Aorta (tissue), 5 donors: ENCODE data around the gene SIT1. TPM values are rescaled to one million over a fixed set of nuclear protein-coding genes. Genes with fewer than 3 reads are reported as not detected.
A peak's percentile ranks its signal among the peaks of the same experiment; 100 is the strongest.

Experiments used
- ATAC-seq: fragments of 200-7000 bp; cut with Tn5 transposase; one replicate; pipeline ENCODE4 v1.9.1; 2022; ENCODE audit warnings: moderate library complexity; ENCODE audit not compliant: low FRiP score
- DNase-seq, 2 donors: peaks; one replicate each; pipeline ENCODE4 v3.0.0-alpha.2; 2020
- H3K27ac ChIP-seq, 2 donors: one replicate each; pipeline ENCODE4 v1.5.1; 2013; ENCODE audit warnings: low read length in 2 of 2, mild to moderate bottlenecking in 2 of 2, moderate library complexity in 2 of 2, control low read depth in 1 of 2, inconsistent platforms in 1 of 2, low read depth in 1 of 2
- H3K27me3 ChIP-seq, 2 donors: one replicate each; pipeline ENCODE4 v1.6.1; 2013; ENCODE audit warnings: control low read depth in 1 of 2, low read length in 1 of 2, mild to moderate bottlenecking in 1 of 2, moderate library complexity in 1 of 2; ENCODE audit not compliant: insufficient read depth in 2 of 2, control insufficient read depth in 1 of 2
- H3K36me3 ChIP-seq, 2 donors: one replicate each; pipeline ENCODE4 v1.6.1; 2013; ENCODE audit warnings: control low read depth in 1 of 2, low read length in 1 of 2, mild to moderate bottlenecking in 1 of 2; ENCODE audit not compliant: insufficient read depth in 2 of 2, control insufficient read depth in 1 of 2
- H3K4me1 ChIP-seq, 2 donors: one replicate each; pipeline ENCODE4 v1.6.1; 2013; ENCODE audit warnings: low read length in 2 of 2, control low read depth in 1 of 2, mild to moderate bottlenecking in 1 of 2, moderate library complexity in 1 of 2; ENCODE audit not compliant: insufficient read depth in 2 of 2, control insufficient read depth in 1 of 2
- H3K4me3 ChIP-seq, 2 donors: one replicate each; pipeline ENCODE4 v1.5.1; 2013; ENCODE audit warnings: low read length in 2 of 2, control low read depth in 1 of 2, mild to moderate bottlenecking in 1 of 2
- H3K9me3 ChIP-seq: one replicate; pipeline ENCODE4 v1.6.1; 2013; ENCODE audit warnings: mild to moderate bottlenecking, low read length; ENCODE audit not compliant: control insufficient read depth
- WGBS, 2 donors: extraction: QIAGEN DNeasy Blood & Tissue Kit; methylation state at CpG; one replicate each; pipeline ENCODE4 v1.1.7; 2013; 5-methylcytosine and 5-hydroxymethylcytosine counted together
- intact Hi-C, 2 donors: fragments of 100-400 bp; cut with DNase I; formaldehyde crosslinking; loops; one replicate each; pipeline versions ENCODE4 v1.14.2 to v1.15.0; 2022
- polyA plus RNA-seq, 2 donors: library from polyadenylated mRNA; stranded (reverse); fragments of 200-250 nt; gene quantifications; one replicate each; pipeline ENCODE4 v1.2.3, GENCODE V29; 2013
- total RNA-seq, 2 donors: library from RNA; stranded (reverse); fragmentation: NEBNext Ultra II Directional; extraction: Animal tissue kit (Norgen Biotek cat#: 25700); gene quantifications; one replicate each; pipeline ENCODE4 v1.2.1, GENCODE V29; 2021
- donor health status: healthy with polysubstance abuse.
- donor health status: Bipolar disorder and iron deficiency.
- donor health status: DM: no; HTN: no; CAD: no.
- donor health status: DM: no; HTN: no; CAD: no.
- donor health status: DM: yes; HTN: yes; CAD: no.

The SIT1 gene
- total and polyA plus RNA-seq, 4 donors, result 0.65 to 1.3 (median 1.1) TPM

DNA sequence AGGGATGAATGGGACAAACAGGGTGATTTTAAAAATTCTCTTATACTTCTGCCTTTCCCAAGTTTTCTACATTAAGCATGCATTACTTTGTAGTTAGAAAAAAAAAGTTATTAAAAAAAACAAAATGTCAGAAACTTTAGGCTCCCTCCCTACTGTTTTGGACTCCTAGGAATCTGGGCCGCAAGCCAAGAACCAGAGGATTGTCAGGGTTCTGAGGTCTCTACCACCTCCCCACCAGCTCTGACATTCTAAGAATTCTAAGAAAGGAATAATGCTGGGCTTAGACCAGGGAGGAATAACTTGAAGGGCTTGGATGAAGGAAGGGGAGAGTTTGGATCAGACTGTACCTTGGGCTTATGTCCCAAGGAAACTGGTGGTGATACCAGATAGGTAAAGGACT, 15.3 kb upstream of the SIT1 start:
- Histone ChIP-seq H3K4me1 (peaks cover 0 to 2% of the 10 kb centered on the region in 2 donors), H3K27ac (peak overlapping the region in 1 of 2 donors; percentile 28), H3K9me3 (no peaks in the 10 kb centered on the region), H3K27me3 (no peaks in the 10 kb centered on the region), H3K36me3 (no peaks in the 10 kb centered on the region), H3K4me3 (no peak overlapping the region)
- ATAC-seq (no peak), DNase-seq (no peak)
- WGBS, 2 donors, result 10 to 20% methylated on average over 1 of the region's 1 CpG
- intact Hi-C loops, result no loop called here

DNA sequence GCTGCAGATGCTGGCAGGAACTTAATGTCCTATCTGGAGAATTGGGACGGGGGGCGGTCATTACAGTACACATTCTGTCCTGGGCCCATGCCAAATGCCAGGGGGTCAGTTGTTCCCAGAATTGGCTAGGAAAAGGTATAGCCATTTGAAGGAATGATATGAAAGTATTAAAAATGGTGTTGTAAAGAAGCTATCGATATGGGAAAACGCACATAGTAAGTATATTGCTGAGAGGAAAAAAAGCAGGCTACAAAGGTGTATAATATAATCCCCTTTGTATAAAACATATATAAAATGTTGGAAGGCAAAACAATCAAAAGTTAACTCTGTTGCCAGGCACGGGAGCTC, 14.7 kb upstream of the SIT1 start:
- Histone ChIP-seq H3K36me3 (no peaks in the 10 kb centered on the region), H3K4me1 (peaks cover 0 to 2% of the 10 kb centered on the region in 2 donors), H3K27ac (no peak overlapping the region), H3K4me3 (peak overlapping the region; percentile 15 to 43), H3K27me3 (no peaks in the 10 kb centered on the region), H3K9me3 (no peaks in the 10 kb centered on the region)
- ATAC-seq (no peak), DNase-seq (no peak)
- intact Hi-C loops, result no loop called here
- 12 to 17% methylated on average over 5 of the region's 5 CpGs for WGBS, 2 donors

DNA sequence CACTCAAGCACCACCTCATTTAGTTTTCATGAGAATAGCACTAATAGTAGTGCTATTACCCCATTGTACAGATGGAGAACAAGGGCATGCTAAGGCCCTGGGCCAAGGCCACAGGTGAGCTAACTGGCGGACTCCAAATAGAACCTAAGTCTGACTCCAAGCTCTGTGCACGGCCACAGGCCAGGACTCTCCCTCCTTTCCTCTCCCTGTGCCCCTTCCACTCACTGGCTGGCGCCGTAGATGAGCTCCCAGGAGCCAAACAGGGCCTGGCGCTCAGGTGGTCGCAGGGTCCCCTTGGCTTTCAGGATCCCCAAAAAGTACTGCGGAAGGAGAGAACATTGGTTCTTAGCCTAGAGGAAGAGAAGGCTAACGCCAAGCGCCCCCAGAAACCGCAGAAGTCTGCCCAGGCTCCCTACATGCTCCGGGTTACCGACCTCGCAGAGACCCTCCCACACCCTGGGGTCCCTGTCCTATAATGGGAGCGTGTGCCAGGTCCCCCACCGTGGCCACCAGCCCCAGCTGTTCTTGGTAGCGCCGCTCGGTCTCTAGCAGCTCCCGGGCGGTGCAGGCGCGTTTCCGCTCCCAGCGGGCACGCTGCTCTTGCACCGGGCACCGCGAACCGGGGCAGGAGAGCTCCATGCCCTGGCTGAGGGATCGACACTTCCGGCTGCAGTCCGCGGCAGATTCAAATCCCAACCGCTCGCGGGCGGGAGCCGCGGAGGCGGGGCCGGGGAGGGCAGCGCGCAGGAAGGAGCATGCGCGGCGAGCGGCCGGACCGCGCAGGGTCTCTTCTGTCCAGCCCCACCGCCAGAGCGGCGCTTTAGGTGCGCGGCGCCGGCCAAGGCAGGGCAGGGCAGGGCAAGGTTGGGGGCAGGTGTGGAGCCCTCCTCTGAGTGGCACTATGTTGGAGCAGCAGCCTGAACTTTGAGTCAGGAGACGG, 14.1 kb upstream of the SIT1 start, which contains the start of gene ARHGEF39:
ARHGEF39 (minus strand) TSS at position 665 of the 940 bp plus-strand sequence; CDS start at position 639, 26 bp downstream.
- peak; percentile 89 to 95 for DNase-seq
- Histone ChIP-seq H3K27me3 (no peaks in the 10 kb centered on the region), H3K4me3 (peak within 1 kb of the TSS; percentile 15 to 43), H3K4me1 (peaks cover 0 to 2% of the 10 kb centered on the region in 2 donors), H3K27ac (peak within 1 kb of the TSS in 1 of 2 donors; percentile 13), H3K36me3 (no peaks in the 10 kb centered on the region), H3K9me3 (no peaks in the 10 kb centered on the region)
- intact Hi-C loops, result no loop called here
- ATAC-seq, result peak; percentile 88
- WGBS, 2 donors, result 7% methylated on average over 58 of the region's 58 CpGs

DNA sequence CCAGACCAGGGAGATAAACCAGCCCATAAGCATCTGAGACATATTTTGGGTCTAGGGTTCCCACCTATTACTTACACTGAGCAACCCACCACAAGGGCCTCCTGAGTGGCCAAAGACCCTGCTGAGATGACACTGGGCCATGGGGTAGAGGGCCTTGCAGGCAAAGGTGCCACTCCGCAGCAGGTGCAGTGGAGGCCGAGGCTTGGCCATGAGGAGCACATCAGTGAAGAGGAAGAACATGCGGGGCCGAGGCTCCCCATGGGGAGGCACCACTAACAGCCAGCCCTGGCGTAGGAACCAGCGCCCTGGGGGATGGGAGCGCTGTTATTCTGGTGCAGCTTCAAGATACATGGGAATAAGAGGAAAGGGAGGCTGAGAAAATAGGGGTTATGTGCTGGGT, 11.7 kb upstream of the SIT1 start:
- Histone ChIP-seq H3K4me3 (no peak overlapping the region), H3K27ac (peak overlapping the region in 1 of 2 donors; percentile 66), H3K27me3 (no peaks in the 10 kb centered on the region), H3K9me3 (no peaks in the 10 kb centered on the region), H3K36me3 (no peaks in the 10 kb centered on the region), H3K4me1 (peaks cover 0 to 2% of the 10 kb centered on the region in 2 donors)
- WGBS, 2 donors, result 75 to 78% methylated on average over 7 of the region's 7 CpGs
- ATAC-seq, result no peak
- no peak for DNase-seq
- intact Hi-C loops, result no loop called here

DNA sequence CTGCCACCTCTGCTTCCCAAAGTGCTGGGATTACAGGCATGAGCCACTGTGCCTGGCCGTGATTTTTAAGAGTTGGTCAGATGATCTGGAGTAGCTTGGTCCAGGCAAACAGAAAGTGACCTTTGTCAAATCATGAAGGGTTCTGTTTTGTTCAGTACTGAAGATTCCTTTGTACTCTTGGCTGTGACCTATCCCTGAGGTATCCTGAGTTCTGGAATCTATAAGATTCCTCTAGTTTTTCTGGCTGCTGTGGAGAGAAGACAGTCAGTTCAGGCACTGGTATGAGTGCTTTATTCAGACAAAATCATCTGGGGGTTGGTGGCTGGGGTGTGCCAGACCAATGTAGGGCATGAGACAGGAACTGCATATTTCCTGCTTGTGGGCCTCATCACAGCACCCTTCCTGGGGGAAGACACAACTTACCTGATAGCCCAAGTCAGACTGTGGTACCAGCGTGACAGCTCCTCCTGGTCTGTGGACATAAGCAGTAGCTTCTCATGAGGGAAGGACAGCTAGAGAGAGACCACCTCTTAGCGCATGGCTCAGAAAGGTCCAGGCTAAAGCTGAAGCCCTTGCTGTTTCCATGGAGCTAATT, 11.1 kb upstream of the SIT1 start:
- Histone ChIP-seq H3K27me3 (no peaks in the 10 kb centered on the region), H3K9me3 (no peaks in the 10 kb centered on the region), H3K4me1 (peaks cover 0 to 2% of the 10 kb centered on the region in 2 donors), H3K4me3 (no peak overlapping the region), H3K27ac (peak overlapping the region; percentile 15 to 66), H3K36me3 (no peaks in the 10 kb centered on the region)
- 59 to 60% methylated on average over 3 of the region's 3 CpGs for WGBS, 2 donors
- intact Hi-C loops, result loop anchor here in 1 of 2 donors (2.0 kb wide), 1 partner anchor 27 kb away; the partner anchor contains the start of gene TPM2
- ATAC-seq (no peak), DNase-seq (no peak)

DNA sequence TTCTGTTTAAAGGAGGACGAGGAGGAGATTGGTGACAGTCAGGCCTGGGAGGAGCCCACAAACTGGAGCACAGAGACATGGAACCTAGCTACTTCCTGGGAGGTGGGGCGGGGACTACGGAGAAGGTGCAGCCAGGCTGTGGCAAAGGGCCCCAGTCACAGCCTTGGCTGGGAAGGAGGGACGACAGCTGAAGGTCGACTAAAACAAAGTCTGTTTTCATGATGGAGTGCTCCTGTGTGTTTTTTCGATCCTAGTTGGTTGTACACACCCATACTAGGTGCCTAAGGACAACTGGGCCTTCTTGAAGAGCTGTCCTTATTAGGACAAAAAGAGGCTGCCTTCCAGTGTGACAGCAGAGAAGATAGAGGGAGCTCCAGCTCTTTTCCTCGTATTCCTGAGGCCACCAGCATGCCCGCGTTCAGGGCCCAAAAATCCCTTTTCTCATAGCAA, 10.3 kb upstream of the SIT1 start:
- Histone ChIP-seq H3K27me3 (no peaks in the 10 kb centered on the region), H3K4me3 (no peak overlapping the region), H3K36me3 (no peaks in the 10 kb centered on the region), H3K4me1 (peaks cover 0 to 2% of the 10 kb centered on the region in 2 donors), H3K27ac (peak overlapping the region; percentile 62 to 76), H3K9me3 (no peaks in the 10 kb centered on the region)
- ATAC-seq (no peak), DNase-seq (no peak)
- intact Hi-C loops, result loop anchor here in 1 of 2 donors (2.0 kb wide), 1 partner anchor 28 kb away; the partner anchor contains the start of gene TPM2
- WGBS, 2 donors, result 8 to 11% methylated on average over 9 of the region's 9 CpGs

DNA sequence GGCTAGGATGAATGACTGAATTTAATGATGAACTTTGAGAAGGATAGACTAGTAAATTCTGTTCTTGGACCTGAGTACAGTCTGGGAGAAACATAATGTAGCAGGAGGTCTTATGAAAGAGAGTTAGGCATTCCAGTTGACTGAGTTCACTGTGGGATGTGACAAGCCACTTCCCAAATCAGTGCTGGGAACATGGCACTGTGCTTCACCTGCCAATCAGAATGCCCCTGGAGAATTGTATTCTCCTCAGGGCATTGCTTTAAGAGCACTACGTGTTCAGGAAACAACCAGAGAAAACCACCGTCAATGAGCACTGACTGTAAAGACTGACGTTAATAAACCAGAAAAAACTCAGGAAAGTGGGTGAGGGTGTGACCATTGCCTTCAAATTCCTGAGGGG, 8.6 kb upstream of the SIT1 start:
- peak; percentile 1 for ATAC-seq
- peaks cover 0 to 2% of the 10 kb centered on the region in 2 donors for H3K4me1 ChIP-seq

DNA sequence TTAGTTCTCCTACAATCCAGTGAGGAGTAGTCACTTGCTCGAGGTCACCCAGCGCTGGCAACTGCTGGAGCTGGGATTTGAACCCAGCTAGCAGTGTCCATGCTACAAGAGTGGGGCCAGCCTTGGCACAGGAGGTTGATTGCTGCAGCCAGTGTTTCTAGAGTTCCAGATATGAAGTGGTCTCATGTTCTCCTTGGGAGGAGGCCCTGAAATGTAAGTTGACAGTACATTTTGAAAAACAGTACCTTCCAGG, 8.2 kb upstream of the SIT1 start:
- WGBS, 2 donors, result 0 to 2% methylated on average over 2 of the region's 2 CpGs
- intact Hi-C loops, result loop anchor here (1.0 to 10.0 kb wide), 3 partner anchors 69 to 226 kb away; no protein-coding TSS in a partner anchor
- Histone ChIP-seq H3K4me3 (peak overlapping the region; percentile 80 to 90), H3K36me3 (no peaks in the 10 kb centered on the region), H3K27ac (peak overlapping the region; percentile 77 to 86), H3K4me1 (peaks cover 0 to 2% of the 10 kb centered on the region in 2 donors), H3K27me3 (no peaks in the 10 kb centered on the region), H3K9me3 (no peaks in the 10 kb centered on the region)
- DNase-seq (peak in 1 of 2 donors; percentile 74), ATAC-seq (no peak)

More for the DNA sequence above, 8.6 kb upstream of the SIT1 start:
- WGBS, 2 donors, result 3 to 8% methylated on average over 3 of the region's 3 CpGs
- Histone ChIP-seq H3K36me3 (no peaks in the 10 kb centered on the region), H3K9me3 (no peaks in the 10 kb centered on the region), H3K4me3 (peak overlapping the region; percentile 80 to 90), H3K27me3 (no peaks in the 10 kb centered on the region), H3K27ac (peak overlapping the region; percentile 64 to 77)
- DNase-seq, result no peak
- intact Hi-C loops, result loop anchor here (1.0 to 10.0 kb wide), 3 partner anchors 69 to 225 kb away; no protein-coding TSS in a partner anchor
